Activated T-cell treated with anti-CD3 and anti-CD28 coated beads, Interleukin-2, amount 50 U/mL, for 1 hour (primary cell): ENCODE measurements around the gene CCL3.
A peak's percentile ranks its signal among the peaks of the same experiment; 100 is the strongest.
"Not testable (repeated sequence)": the region's sequence is repeated elsewhere in the genome, so short reads cannot be mapped to it uniquely, and the experiment has no call there.

Experiments used
- DNase-seq: peaks from one replicate; pipeline ENCODE4 v3.0.0-alpha.2; 2020

Gene CCL3

GRCh38 chr17:36083691-36084090 lies 6.3 kb downstream of the CCL3 start:
- DNase-seq, result not testable (repeated sequence)

GRCh38 chr17:36082482-36083120 lies 7.3 kb downstream of the CCL3 start:
- peak; percentile 30 for DNase-seq

- not testable (repeated sequence) for DNase-seq
Observed at GRCh38 chr17:36081681-36082471, 8.1 kb downstream of the CCL3 start.

- no peak for DNase-seq
Observed at GRCh38 chr17:36074365-36074764, 15.6 kb downstream of the CCL3 start.

- peak; percentile 36 for DNase-seq
Observed at GRCh38 chr17:36072431-36073121, 17.4 kb downstream of the CCL3 start.

- no peak for DNase-seq
Observed at GRCh38 chr17:36071751-36072150, 18.2 kb downstream of the CCL3 start.

- no peak for DNase-seq
Observed at GRCh38 chr17:36070427-36070826, 19.5 kb downstream of the CCL3 start.

GRCh38 chr17:36069136-36069535 lies 20.8 kb downstream of the CCL3 start:
- DNase-seq, result no peak

- no peak for DNase-seq
Observed at GRCh38 chr17:36068524-36068923, 21.4 kb downstream of the CCL3 start.

GRCh38 chr17:36066365-36066985 lies 23.5 kb downstream of the CCL3 start:
- DNase-seq, result no peak

- no peak for DNase-seq
Observed at GRCh38 chr17:36063786-36064541, 26.0 kb downstream of the CCL3 start, which contains the start of gene CCL18. Gene CCL18 (plus strand): TSS chr17:36064272. CDS start chr17:36064343, 71 bp downstream.

GRCh38 chr17:36060816-36061215 lies 29.1 kb downstream of the CCL3 start:
- DNase-seq, result no peak

- no peak for DNase-seq
Observed at GRCh38 chr17:36059406-36059805, 30.5 kb downstream of the CCL3 start.

GRCh38 chr17:36057911-36058310 lies 32.0 kb downstream of the CCL3 start:
- DNase-seq, result no peak

GRCh38 chr17:36055921-36056520 lies 33.9 kb downstream of the CCL3 start:
- DNase-seq, result no peak

GRCh38 chr17:36055171-36055570 lies 34.8 kb downstream of the CCL3 start:
- no peak for DNase-seq

- DNase-seq, result no peak
Observed at GRCh38 chr17:36049643-36050042, 40.3 kb downstream of the CCL3 start.

- DNase-seq, result no peak
Observed at GRCh38 chr17:36048066-36048465, 41.9 kb downstream of the CCL3 start.
